CD14-positive monocyte (primary cell): ENCODE results near the gene PTK6. TPM values are rescaled to one million over a fixed set of nuclear protein-coding genes. Genes with fewer than 3 reads are reported as not detected.

Experiments
- DNase-seq, 3 donors: peaks; one replicate each; pipeline ENCODE4 v3.0.0-alpha.2; 2011 to 2022
- H2AFZ ChIP-seq: 2 replicates; pipeline ENCODE4 v1.6.0; 2012; ENCODE audit warnings: mild to moderate bottlenecking, low read depth, low read length, inconsistent platforms; ENCODE audit not compliant: insufficient read depth, poor library complexity, severe bottlenecking
- H3K27ac ChIP-seq, 2 donors: 1 replicate in 1 of 2; 2 replicates in 1 of 2; pipeline ENCODE4 v1.5.1; 2012 to 2013; ENCODE audit warnings: low read length in 2 of 2, control low read depth in 1 of 2, inconsistent platforms in 1 of 2, low read depth in 1 of 2, mild to moderate bottlenecking in 1 of 2
- H3K27me3 ChIP-seq, 2 donors: one replicate each; pipeline versions ENCODE4 v1.6.0 to v1.6.1; 2011 to 2013; ENCODE audit warnings: low read length in 2 of 2; ENCODE audit not compliant: control insufficient read depth in 2 of 2, insufficient read depth in 2 of 2
- H3K36me3 ChIP-seq, 2 donors: replicated peaks in 1 of 2; 1 replicate in 1 of 2; 2 replicates in 1 of 2; pipeline versions ENCODE4 v1.5.1 to v1.6.1; 2012 to 2013; ENCODE audit warnings: low read length in 2 of 2, control low read depth in 1 of 2, inconsistent platforms in 1 of 2, mild to moderate bottlenecking in 1 of 2; ENCODE audit not compliant: insufficient read depth in 2 of 2, control insufficient read depth in 1 of 2
- H3K4me1 ChIP-seq, 2 donors: 1 replicate in 1 of 2; 2 replicates in 1 of 2; pipeline versions ENCODE4 v1.5.1 to v1.6.1; 2012 to 2013; ENCODE audit warnings: low read length in 2 of 2, control low read depth in 1 of 2, inconsistent platforms in 1 of 2, mild to moderate bottlenecking in 1 of 2, moderate library complexity in 1 of 2; ENCODE audit not compliant: insufficient read depth in 2 of 2, control insufficient read depth in 1 of 2
- H3K4me2 ChIP-seq: replicated peaks from 2 replicates; pipeline ENCODE3; 2012; ENCODE audit warnings: low read length, moderate library complexity, mild to moderate bottlenecking; ENCODE audit not compliant: poor library complexity, severe bottlenecking; ENCODE audit errors: extremely low read depth
- H3K4me3 ChIP-seq, 3 experiments: fragments of 200-600 bp in 1 of 3; sonication (generic) in 1 of 3; replicated peaks in 1 of 3; 1 replicate in 2 of 3; 2 replicates in 1 of 3; pipeline ENCODE4 v1.5.1; 2011 to 2013; ENCODE audit warnings: low read length in 3 of 3, mild to moderate bottlenecking in 3 of 3, control low read depth in 2 of 3, low read depth in 2 of 3, inconsistent platforms in 1 of 3, moderate library complexity in 1 of 3
- H3K79me2 ChIP-seq: 2 replicates; pipeline ENCODE4 v1.6.0; 2012; ENCODE audit warnings: mild to moderate bottlenecking, control low read depth, inconsistent platforms, low read length, moderate library complexity; ENCODE audit not compliant: insufficient read depth
- H3K9ac ChIP-seq: 2 replicates; pipeline ENCODE4 v1.6.0; 2017; ENCODE audit warnings: low read length, mild to moderate bottlenecking; ENCODE audit not compliant: insufficient read depth, poor library complexity, severe bottlenecking
- H3K9me3 ChIP-seq, 2 donors: replicated peaks in 1 of 2; 1 replicate in 1 of 2; 2 replicates in 1 of 2; pipeline versions ENCODE4 v1.5.1 to v1.6.1; 2012 to 2013; ENCODE audit warnings: low read length in 2 of 2, control low read depth in 1 of 2; ENCODE audit not compliant: control insufficient read depth in 1 of 2, insufficient read depth in 1 of 2
- H4K20me1 ChIP-seq: 2 replicates; pipeline ENCODE4 v1.6.0; 2012; ENCODE audit warnings: mild to moderate bottlenecking, low read length, control low read depth, moderate library complexity; ENCODE audit not compliant: insufficient read depth
- H3K27ac Mint-ChIP-seq, 7 donors: one replicate each; pipeline ENCODE4 v1.8.0; 2020; ENCODE audit warnings: mild to moderate bottlenecking in 7 of 7, mixed read lengths in 7 of 7, moderate library complexity in 6 of 7, inconsistent platforms in 2 of 7
- H3K27me3 Mint-ChIP-seq, 3 donors: one replicate each; pipeline ENCODE4 v1.8.0; 2021 to 2022; ENCODE audit warnings: low read depth in 3 of 3, mild to moderate bottlenecking in 3 of 3, mixed read lengths in 3 of 3, moderate library complexity in 3 of 3, inconsistent platforms in 1 of 3
- H3K36me3 Mint-ChIP-seq, 2 donors: one replicate each; pipeline ENCODE4 v1.8.0; 2020; ENCODE audit warnings: mixed read lengths in 2 of 2, inconsistent platforms in 1 of 2, mild to moderate bottlenecking in 1 of 2
- H3K4me1 Mint-ChIP-seq: one replicate; pipeline ENCODE4 v1.8.0; 2020; ENCODE audit warnings: mild to moderate bottlenecking, mixed read lengths
- H3K4me3 Mint-ChIP-seq, 2 donors: one replicate each; pipeline ENCODE4 v1.8.0; 2020; ENCODE audit warnings: mild to moderate bottlenecking in 2 of 2, mixed read lengths in 2 of 2, moderate library complexity in 1 of 2
- H3K9me3 Mint-ChIP-seq, 7 donors: one replicate each; pipeline ENCODE4 v1.8.0; 2020 to 2022; ENCODE audit warnings: mixed read lengths in 7 of 7, mild to moderate bottlenecking in 6 of 7, moderate library complexity in 6 of 7, inconsistent platforms in 2 of 7
- CTCF ChIP-seq: fragments of 200-600 bp; IDR thresholded peaks from one replicate; pipeline ENCODE4 v1.8.0; 2022; ENCODE audit warnings: antibody characterized with exemption, mild to moderate bottlenecking
- WGBS: methylation state at CpG from one replicate; pipeline ENCODE4 v1.1.5; 2013; ENCODE audit warnings: missing lambda C conversion rate; ENCODE audit not compliant: insufficient coverage; 5-methylcytosine and 5-hydroxymethylcytosine counted together
- intact Hi-C, 2 donors: fragments of 100-400 bp; cut with micrococcal nuclease; formaldehyde crosslinking; loops; one replicate each; pipeline versions ENCODE4 v1.15.0 to v1.15.1; 2023
- polyA plus RNA-seq, 3 donors: library from polyadenylated mRNA; depleted of rRNA in 1 of 3; unstranded in 2 of 3; stranded (reverse) in 1 of 3; fragments of 300-500 nt in 2 of 3; fragments of >200 nt in 1 of 3; fragmentation: Illumina TruSeq in 2 of 3; gene quantifications; 1 replicate in 2 of 3; 2 replicates in 1 of 3; pipeline ENCODE4 v1.2.3, GENCODE V29; 2012 to 2021

The PTK6 gene
- polyA plus RNA-seq, 3 donors = 0.66 to 4.1 (median 1.5) TPM

GRCh38 chr20:63563225-63563935 lies 26.2 kb upstream of the PTK6 start:
- no peak overlapping the region for H3K4me3 Mint-ChIP-seq
- H3K9ac ChIP-seq = no peak overlapping the region
- H3K36me3 Mint-ChIP-seq = peaks cover 35 to 71% of the 10 kb centered on the region in 2 donors
- H3K4me2 ChIP-seq = no peak overlapping the region
- H3K9me3 Mint-ChIP-seq = peaks cover 8 to 37% (median 14%) of the 10 kb centered on the region in 7 donors
- no peak overlapping the region for H3K27ac ChIP-seq
- intact Hi-C loops = loop anchor here in 1 of 2 donors (10.0 kb wide), 1 partner anchor 331 kb away; the partner anchor contains the start of gene DNAJC5
- TF ChIP-seq CTCF = no peak
- WGBS = 96% methylated on average over 55 of the region's 55 CpGs
- H3K4me1 Mint-ChIP-seq = peaks cover 13% of the 10 kb centered on the region
- peaks cover 19% of the 10 kb centered on the region in 2 donors for H3K4me1 ChIP-seq
- peaks cover 15 to 16% of the 10 kb centered on the region in 2 donors for H3K9me3 ChIP-seq
- DNase-seq = no peak
- peaks cover 97% of the 10 kb centered on the region for H4K20me1 ChIP-seq
- peaks cover 17 to 70% (median 49%) of the 10 kb centered on the region in 3 donors for H3K27me3 Mint-ChIP-seq
- H2AFZ ChIP-seq = no peak overlapping the region
- H3K4me3 ChIP-seq = no peak overlapping the region
- no peak overlapping the region for H3K27ac Mint-ChIP-seq
- H3K79me2 ChIP-seq = no peaks in the 10 kb centered on the region
- peaks cover 40 to 72% of the 10 kb centered on the region in 2 donors for H3K36me3 ChIP-seq
- H3K27me3 ChIP-seq = peaks cover 0 to 50% of the 10 kb centered on the region in 2 donors

DNA sequence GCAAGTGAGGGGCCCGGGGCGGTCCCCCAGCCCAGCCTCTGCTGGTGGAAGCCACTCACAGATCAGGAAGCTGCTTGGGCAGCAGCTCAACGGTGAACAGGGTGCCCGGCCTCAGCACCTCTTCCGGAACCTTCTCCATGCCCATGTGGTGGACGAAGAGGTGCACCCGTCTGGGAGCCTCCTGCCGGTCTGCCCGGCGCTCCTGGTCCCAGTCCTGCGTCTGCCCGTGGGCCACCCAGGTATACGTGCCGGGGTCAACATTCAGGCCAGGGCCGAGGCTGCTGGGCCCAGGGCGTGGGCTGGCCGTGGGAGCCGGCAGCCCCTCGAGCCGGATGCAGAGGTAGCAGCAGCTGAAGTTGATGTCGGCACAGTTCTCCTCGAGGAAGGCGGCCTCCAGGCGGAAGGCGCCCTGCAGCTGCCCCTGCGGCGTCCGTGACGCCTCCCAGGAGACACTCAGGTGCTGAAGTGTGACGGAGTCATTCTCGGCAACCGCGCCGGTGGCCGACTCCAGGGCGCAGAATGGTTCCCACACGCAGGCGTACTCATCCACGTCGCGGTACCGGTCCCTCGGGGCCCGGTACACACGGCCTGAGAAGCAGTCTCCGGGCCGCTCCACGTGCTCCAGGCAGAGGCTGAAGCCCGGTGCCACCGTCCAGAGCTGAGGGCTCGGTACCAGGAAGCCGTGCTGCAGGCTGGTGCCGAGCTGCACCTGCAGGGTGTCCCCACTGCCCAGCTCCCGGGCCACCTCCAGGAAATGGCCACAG lies 25.5 kb upstream of the PTK6 start:
- Histone ChIP-seq H3K4me2 (no peak overlapping the region), H3K36me3 (peaks cover 40 to 72% of the 10 kb centered on the region in 2 donors), H2AFZ (no peak overlapping the region), H3K4me1 (peaks cover 11 to 12% of the 10 kb centered on the region in 2 donors), H3K9ac (no peak overlapping the region), H3K4me3 (no peak overlapping the region), H3K9me3 (peaks cover 15 to 16% of the 10 kb centered on the region in 2 donors), H3K27ac (no peak overlapping the region), H3K27me3 (peaks cover 0 to 50% of the 10 kb centered on the region in 2 donors), H3K79me2 (no peaks in the 10 kb centered on the region), H4K20me1 (peaks cover 93% of the 10 kb centered on the region)
- peaks cover 6% of the 10 kb centered on the region for H3K4me1 Mint-ChIP-seq
- no peak overlapping the region for H3K27ac Mint-ChIP-seq
- peaks cover 8 to 37% (median 14%) of the 10 kb centered on the region in 7 donors for H3K9me3 Mint-ChIP-seq
- H3K27me3 Mint-ChIP-seq = peaks cover 17 to 70% (median 52%) of the 10 kb centered on the region in 3 donors
- H3K36me3 Mint-ChIP-seq = peaks cover 35 to 72% of the 10 kb centered on the region in 2 donors
- over 99% methylated on average over 54 of the region's 54 CpGs for WGBS
- intact Hi-C loops = loop anchor here in 1 of 2 donors (10.0 kb wide), 1 partner anchor 332 kb away; the partner anchor contains the start of gene DNAJC5
- DNase-seq = no peak
- no peak overlapping the region for H3K4me3 Mint-ChIP-seq
- TF ChIP-seq CTCF = no peak
